Measurements from ENCODE around the gene KRTAP10-3.
"Not testable (repeated sequence)": the region's sequence is repeated elsewhere in the genome, so short reads cannot be mapped to it uniquely, and the experiment has no call there.

KRTAP10-3 gene

GRCh38 chr21:44558695-44559094, at the start of gene KRTAP10-3:
KRTAP10-3 (minus strand) TSS chr21:44558795; CDS start chr21:44558715, 80 bp downstream.
- intact Hi-C loops (cut with DNase I) = no loop called here

DNA sequence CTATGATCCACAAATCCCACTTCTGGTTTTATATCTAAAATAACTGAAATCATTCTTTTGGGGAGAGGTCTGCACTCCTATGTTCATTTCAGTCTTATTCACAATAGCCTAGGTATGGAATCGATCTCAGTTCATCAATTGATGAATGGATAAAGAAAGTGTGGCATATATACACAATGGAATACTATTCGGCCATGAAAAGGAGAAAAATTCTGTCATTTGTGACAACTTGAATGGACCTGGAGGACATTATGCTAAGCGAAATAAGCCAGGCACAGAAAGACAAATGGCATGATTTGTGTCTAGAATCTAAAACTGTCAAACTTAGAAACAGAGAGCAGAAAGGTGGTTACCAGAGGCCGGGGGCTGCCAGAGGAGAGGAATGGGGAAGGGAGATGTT, 47.9 kb upstream of the KRTAP10-3 start:
- intact Hi-C loops (cut with DNase I) = no loop called here
- DNase-seq = no peak

More at GRCh38 chr21:44558695-44559094, at the start of gene KRTAP10-3:
- no peak for DNase-seq

- intact Hi-C loops (cut with DNase I) = no loop called here
- DNase-seq = no peak
These were observed 45.3 kb upstream of the KRTAP10-3 start for GRCh38 chr21:44603911-44604310.

DNA sequence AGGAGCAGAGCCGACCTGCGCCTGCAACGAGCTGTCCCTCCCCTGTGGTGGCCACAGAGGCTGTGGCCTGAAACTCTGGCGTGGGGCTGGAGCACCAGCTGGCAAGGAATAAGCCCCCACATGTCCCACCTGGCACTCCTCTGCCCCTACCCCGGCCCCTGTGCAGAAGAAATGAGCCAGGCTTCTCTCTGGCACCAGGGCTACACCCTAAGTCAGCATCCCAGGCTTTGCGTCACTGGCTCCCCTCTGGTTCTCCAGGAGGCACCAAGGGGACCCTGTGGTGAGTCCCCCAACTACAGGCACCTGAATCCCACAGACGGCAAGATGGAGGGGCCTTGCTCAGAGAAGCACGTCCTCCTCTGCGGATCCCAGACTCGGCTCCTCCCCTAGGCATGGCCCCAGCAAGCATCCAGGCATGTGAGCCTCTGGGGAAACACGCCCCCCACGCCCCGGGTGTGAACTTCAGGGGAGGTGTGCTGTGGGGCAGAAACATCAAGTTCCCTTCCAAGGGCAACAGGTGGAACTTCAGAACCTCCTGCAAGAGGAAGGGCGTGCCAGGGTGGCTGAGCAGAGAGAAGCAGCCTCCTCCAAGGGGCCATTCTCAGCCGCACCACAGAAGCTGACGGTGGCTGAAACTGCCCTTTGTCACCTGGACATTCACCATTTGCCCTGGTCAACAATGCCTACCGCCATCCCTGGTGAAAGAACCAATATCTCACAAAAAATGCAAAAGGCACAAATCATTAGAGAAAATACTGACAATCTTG, 44.7 kb upstream of the KRTAP10-3 start:
- DNase-seq = no peak
- intact Hi-C loops (cut with DNase I) = no loop called here

DNA sequence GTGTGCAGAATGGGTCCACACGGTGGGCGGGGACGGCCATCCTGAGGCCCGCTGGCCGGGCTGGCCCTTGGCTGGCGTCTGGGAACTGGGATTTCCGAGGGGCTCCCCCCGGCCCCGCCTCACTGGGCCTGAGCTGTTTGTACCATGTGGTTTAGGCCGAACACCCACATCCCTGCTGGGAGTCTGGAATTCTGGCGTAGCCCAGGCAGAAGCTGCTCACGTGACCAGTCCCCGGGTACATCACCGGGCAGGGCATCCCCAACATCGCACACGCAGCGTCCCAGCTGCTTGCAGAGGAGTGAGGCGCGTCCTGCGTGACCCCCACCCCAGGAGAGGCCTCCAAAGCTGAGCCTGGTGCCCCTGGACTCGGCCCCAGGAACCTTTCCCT, 43.9 kb upstream of the KRTAP10-3 start:
- no peak for DNase-seq
- intact Hi-C loops (cut with DNase I) = no loop called here

- DNase-seq = no peak
- intact Hi-C loops (cut with DNase I) = no loop called here
These were observed 43.2 kb upstream of the KRTAP10-3 start for GRCh38 chr21:44601596-44602462.

- intact Hi-C loops (cut with DNase I); DNase-seq: not testable (repeated sequence)
These were observed 42.5 kb upstream of the KRTAP10-3 start for GRCh38 chr21:44601091-44601490.

DNA sequence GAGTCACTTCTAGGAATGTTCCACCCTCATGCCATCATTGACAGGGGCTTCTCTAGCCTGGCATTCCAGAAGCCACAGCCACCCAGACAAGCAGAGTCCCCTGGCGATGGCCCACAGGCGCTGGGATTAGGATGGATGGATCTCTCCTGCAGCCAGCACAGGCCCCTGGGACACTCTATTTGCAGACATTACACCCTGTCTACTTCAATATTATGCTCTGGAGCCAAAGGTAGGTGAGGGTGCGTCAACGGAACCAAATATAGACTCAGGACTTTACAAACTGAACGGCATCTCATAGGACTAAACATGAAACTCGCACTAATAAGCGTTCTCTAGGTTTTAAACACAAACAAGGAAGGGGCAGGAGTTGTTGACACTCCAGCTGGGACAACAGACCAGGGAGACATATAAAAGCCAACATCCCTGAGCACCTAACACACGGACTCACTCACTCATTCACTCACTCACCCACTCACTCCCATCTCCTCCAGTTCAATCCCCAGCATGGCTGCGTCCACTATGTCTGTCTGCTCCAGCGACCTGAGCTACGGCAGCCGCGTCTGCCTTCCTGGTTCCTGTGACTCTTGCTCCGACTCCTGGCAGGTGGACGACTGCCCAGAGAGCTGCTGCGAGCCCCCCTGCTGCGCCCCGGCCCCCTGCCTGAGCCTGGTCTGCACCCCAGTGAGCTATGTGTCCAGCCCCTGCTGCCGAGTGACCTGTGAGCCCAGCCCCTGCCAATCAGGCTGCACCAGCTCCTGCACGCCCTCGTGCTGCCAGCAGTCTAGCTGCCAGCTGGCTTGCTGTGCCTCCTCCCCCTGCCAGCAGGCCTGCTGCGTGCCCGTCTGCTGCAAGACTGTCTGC, 41.8 kb upstream of the KRTAP10-3 start, which contains the start of gene KRTAP10-7:
KRTAP10-7 (plus strand) TSS at position 480 of the 861 bp plus-strand sequence; CDS start at position 505, 25 bp downstream.
- intact Hi-C loops (cut with DNase I); DNase-seq: not testable (repeated sequence)

- intact Hi-C loops (cut with DNase I) = no loop called here
- DNase-seq = no peak
These were observed 40.9 kb upstream of the KRTAP10-3 start for GRCh38 chr21:44599264-44600029.

GRCh38 chr21:44598061-44598460, 39.5 kb upstream of the KRTAP10-3 start:
- no peak for DNase-seq
- intact Hi-C loops (cut with DNase I) = no loop called here

DNA sequence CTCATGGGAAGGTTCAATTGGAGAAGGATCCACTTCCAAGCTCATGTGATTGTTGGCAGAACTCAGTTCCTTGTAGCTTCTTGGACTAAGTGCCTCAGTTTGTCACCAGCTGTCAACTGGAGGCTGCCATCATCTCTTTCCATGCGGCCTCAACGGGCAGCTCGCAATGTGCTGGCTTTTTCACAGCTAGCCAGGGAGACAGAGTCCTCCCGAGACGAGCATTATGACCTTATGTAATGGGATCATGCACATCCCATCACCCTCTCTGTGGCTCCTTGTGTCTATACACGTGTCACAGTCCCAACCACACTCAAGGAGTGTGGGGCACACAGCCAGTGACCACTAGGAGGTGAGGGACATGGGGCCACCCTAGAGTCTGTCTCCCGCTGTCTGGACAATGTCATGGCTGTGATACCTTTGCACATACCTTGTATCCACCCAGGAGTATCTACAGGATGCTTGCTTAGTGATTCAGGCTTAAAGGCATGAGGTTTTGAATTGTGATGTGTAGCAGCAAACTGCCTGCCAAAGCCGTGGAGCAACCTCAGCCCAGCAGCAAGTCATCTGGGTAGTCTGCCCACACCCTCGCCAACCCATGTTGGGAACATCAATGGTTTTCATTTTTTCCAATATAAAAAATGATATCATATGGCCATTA, 37.6 kb upstream of the KRTAP10-3 start:
- DNase-seq = peak in 1 of 42 donors; percentile 17
- intact Hi-C loops (cut with DNase I) = no loop called here

- intact Hi-C loops (cut with DNase I) = no loop called here
- no peak for DNase-seq
These were observed 36.9 kb upstream of the KRTAP10-3 start for GRCh38 chr21:44595524-44595923.

DNA sequence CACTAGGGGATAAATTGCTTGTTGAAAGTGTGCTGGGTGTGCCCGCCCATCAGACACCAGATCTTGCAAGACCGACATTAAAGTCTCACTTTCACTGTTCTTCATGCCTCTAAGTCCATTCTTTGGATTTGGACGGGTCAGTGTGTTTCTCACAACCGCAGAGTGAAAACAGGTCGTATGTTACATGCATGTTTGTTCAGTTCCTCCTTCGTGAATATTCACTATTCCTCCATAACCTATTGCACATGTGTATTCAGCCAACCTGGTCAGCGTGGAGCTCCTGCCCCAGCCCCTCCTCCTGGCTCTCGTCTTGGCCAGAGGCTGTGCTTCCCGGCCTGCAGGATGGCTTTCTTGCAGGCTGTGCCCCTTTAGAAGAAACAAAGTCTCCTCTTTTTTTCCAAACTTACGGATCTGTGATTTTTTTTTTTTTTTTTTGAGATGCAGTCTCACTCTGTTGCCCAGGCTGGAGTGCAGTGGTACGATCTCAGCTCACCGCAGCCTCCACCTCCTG, 35.9 kb upstream of the KRTAP10-3 start:
- no peak for DNase-seq
- intact Hi-C loops (cut with DNase I) = no loop called here

DNA sequence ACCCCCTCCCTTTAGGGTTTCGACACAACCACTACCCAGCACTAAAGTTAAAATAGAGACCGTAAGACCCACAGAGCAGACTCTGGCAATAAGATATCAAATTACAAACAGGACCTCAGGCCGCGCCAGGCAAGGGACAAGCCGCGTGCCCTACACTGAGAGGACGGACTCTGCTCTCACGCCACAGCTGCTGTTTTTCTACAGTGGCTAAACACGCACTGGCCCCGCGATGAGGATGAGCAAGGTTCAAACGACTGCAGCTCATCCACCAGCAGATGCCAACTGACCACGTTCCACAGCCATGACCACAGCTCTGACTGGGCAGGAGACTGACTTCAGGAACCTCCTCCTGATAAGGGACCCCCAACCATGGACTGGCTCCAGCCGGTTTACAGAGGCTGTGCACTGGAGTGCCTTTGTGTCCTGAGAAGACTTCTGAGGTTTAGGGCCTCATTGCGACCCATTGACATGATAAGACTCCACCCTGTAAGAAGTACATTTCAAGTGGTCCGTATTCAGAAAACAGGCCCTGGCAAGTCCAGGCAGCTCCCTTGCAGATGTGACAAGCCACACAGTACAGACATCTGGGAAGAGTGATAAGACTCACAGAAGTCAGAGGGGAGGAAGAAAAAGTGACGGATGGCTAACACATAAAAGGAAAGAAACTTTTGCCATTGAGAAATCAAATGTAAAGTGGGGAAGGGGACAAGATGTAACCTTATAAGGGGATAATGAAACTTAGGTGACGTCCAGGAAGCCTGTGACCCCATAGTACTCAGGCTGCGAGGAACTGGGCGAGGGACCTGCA, 35.2 kb upstream of the KRTAP10-3 start:
- no peak for DNase-seq
- intact Hi-C loops (cut with DNase I) = no loop called here

GRCh38 chr21:44592446-44593311, 34.1 kb upstream of the KRTAP10-3 start, which contains the start of gene KRTAP10-6:
KRTAP10-6 (minus strand) TSS chr21:44592505; CDS start chr21:44592484, 21 bp downstream.
- DNase-seq = no peak
- intact Hi-C loops (cut with DNase I) = no loop called here

DNA sequence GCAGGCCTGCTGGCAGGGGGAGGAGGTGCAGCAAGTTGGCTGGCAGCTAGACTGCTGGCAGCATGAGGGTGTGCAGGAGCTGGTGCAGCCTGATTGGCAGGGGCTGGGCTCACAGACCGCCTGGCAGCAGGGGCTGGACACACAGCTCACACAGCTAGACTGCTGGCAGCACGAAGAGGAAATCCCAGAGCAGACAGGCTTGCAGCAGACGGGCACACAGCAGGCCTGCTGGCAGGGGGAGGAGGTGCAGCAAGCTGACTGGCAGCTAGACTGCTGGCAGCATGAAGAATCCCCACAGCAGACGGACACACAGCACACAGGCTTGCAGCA, 33.2 kb upstream of the KRTAP10-3 start:
- intact Hi-C loops (cut with DNase I) = not testable (repeated sequence)
- DNase-seq = peak in 1 of 42 donors; percentile 10

Measured in head of caudate nucleus (tissue), 42 donors.